ENCODE results near the gene NUMB.
"Not testable (repeated sequence)": the region's sequence is repeated elsewhere in the genome, so short reads cannot be mapped to it uniquely, and the experiment has no call there.

NUMB gene

DNA sequence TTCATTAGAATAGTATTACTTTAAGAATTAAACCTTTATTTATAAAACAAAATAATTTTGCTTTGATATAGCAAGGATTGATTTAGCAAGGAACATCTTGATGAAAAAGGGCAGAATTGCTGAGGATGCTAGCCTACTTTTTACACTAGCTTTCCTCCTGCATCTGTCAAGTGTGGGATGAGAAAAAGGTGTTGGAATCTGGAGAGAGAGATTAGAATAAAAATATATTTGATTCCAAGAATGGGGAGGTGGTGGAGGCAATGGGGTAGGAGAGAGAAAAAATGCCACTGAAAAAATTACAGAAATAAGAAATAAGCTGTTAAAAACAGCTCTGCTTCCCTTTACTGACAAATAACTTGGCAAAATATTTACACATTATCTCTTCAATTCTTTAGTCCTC is 98.9 kb downstream of the NUMB start:
- DNase-seq (ENCODE audit: low read depth), result no peak

GRCh38 chr14:73358187-73358586 is 100.2 kb downstream of the NUMB start:
- no peak for DNase-seq (ENCODE audit: low read depth)

DNA sequence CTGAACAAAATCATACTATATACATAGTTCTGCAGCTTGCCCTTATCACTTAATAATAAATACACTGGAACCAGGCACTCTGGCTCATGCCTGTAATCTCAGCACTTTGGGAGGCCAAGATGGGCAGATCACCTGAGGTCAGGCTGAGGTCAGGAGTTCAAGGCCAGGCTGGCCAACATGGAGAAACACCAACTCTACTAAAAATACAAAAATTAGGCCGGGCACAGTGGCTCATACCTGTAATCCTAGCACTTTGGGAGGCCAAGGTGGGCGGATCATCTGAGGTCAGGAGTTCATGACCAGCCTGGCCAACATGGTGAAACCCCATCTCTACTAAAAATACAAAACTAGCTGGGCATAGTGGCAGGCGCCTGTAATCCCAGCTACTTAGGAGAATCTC is 109.3 kb downstream of the NUMB start:
- not testable (repeated sequence) for DNase-seq (ENCODE audit: low read depth)

DNA sequence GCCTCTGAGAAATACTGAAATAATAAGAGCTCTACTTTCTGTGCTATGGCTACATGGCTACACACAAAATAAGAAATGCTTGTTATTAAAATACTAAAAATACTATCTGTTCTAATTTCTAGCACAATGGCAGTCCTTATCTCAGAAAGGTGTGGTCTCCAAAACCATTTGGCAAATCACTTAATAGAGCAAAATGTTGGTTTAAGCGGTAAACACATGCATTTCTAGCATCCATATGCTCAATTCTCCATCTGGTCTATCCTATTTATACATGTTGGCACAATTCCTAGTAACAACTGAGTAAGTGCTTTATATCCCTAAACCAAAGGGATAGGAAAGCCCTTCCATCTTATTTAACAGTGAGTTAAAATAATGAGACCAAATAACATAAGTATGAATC is 114.0 kb downstream of the NUMB start:
- DNase-seq (ENCODE audit: low read depth), result no peak

GRCh38 chr14:73342670-73343069 is 115.7 kb downstream of the NUMB start:
- no peak for DNase-seq (ENCODE audit: low read depth)

GRCh38 chr14:73339846-73340595 is 118.3 kb downstream of the NUMB start:
- DNase-seq (ENCODE audit: low read depth), result no peak

- DNase-seq (ENCODE audit: low read depth), result no peak
Measured at GRCh38 chr14:73339206-73339605, 119.1 kb downstream of the NUMB start.

DNA sequence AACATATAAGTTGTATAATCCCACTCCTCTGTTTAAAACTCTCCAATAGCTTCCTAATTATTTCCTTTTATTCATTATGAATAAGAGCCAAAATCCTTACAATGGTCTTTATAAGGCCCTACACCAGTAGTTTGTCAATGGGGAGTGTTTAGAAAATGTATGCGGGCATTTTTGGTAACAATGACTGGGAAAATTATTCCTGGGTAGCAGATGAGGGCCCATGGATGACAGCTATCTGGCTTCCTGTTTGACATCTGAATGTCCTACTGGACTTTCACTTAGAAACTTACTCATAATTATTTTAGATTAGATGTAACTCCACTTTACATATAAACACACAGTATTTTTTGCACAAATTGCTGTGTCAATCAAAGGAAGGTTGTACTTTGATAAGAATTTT is 119.8 kb downstream of the NUMB start:
- DNase-seq (ENCODE audit: low read depth), result no peak

DNA sequence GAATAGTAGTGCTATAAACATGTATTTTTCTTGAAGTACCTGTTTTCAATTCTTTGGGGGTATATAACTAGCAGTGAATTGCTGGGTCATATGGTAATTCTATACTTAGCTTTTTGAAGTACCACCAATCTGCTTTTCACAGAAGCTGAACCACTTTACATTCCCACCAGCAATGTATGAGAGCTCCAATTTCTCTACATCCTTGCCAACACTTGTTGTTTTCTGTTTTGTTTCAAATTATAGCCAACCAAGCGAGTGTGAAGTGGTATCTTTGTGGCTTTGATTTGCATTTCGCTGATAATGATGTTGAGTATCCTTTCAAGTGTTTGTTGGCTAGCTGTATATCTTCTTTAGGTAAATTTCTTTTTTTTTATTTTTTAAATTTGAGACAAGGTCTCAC is 125.3 kb downstream of the NUMB start:
- DNase-seq (ENCODE audit: low read depth), result no peak

GRCh38 chr14:73325630-73326299 is 132.6 kb downstream of the NUMB start:
- DNase-seq (ENCODE audit: low read depth), result no peak

- DNase-seq (ENCODE audit: low read depth), result no peak
Measured at GRCh38 chr14:73325063-73325462, 133.3 kb downstream of the NUMB start.

DNA sequence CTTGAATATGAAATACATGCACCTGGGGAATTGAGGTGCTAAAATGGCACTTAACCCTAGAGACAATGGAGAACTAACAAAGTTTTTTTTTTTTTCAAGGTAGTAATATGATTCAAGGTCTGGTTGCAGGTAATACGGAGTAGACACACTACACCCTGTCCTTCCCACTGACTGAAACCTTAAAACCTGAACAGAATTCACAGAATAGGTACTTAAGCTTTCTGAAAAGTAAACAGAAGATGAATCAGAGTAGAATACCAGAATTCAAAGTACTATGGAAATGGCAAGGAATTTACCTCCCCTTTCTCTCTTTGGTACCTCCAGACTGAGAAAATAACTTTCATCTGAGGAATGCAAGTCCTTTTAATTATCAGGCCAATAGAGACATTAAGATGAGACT is 133.8 kb downstream of the NUMB start:
- no peak for DNase-seq (ENCODE audit: low read depth)

- no peak for DNase-seq (ENCODE audit: low read depth)
Measured at GRCh38 chr14:73323896-73324399, 134.4 kb downstream of the NUMB start.

- no peak for DNase-seq (ENCODE audit: low read depth)
Measured at GRCh38 chr14:73313151-73313550, 145.2 kb downstream of the NUMB start.

DNA sequence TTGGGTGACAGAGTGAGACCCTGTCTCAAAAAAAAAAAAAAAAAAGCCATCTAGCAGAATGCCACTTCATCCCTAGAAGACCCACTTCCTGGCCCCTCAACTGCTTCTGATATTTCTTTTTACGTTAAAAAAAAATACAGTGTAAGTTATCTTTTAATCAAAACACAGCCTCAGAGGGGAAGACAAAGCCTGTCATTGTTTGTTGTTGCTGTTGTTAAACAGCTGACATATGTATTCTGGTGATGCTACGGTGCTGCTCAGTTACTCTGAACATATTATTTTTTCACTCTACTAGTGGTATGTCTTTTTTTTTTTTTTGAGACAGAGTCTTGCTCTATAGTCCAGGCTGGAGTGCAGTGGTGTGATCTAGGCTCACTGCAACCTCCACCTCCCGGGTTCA is 145.7 kb downstream of the NUMB start:
- DNase-seq (ENCODE audit: low read depth), result no peak

DNA sequence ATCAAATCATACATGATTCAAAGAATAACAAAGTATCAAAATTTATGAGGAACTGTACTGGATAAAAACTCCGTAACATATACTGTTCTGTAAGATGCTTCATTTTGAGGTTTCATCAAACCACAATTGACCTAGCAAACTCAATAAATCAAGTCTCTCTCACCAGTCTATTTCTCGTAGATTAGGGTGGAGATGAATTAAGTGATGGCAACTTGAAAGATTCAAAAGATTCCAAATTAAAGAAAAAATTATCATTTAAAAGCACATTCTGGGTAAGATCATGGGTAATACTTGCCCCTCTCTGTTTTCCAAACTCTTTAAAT is 146.7 kb downstream of the NUMB start:
- no peak for DNase-seq (ENCODE audit: low read depth)

GRCh38 chr14:73309207-73309606 is 149.1 kb downstream of the NUMB start:
- DNase-seq (ENCODE audit: low read depth), result not testable (repeated sequence)

DNA sequence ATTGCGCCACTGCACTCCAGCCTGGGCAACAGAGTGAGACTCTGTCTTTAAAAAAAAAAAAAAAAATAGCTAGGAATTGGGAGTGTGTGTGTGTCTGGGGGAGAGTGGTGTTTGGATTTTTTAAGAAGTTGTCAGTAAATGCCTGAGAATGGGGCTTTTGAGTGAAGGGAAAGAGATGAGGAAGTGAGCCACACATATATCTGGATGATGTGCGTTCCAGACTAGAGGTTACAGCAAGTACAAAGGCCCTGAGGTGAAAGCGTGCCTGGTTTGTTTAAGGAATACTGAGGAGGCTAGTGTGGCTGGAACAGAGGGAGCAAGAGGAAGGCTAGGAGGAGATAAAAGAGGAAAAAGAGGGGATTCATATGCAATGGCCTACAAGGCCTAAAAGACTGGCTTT is 151.1 kb downstream of the NUMB start:
- no peak for DNase-seq (ENCODE audit: low read depth)

DNA sequence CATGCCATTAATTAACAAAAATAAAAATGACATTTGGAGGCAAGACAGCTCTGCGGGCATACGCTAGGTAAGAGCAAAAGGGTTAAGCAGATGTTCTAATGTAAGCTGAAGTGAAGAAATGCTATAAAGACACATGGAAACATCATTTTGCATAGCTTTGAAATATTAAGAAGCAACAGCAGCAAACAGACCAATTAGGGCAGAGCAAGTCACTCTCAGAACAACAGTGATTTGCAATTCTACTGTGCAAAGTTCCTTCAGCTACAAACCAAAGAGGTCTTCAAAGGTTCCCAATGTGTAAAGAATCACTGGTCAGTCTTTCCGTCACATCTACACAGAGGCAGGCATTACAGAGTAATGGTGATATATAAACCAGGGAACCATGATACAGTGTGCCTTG is 152.8 kb downstream of the NUMB start:
- DNase-seq (ENCODE audit: low read depth), result no peak

DNA sequence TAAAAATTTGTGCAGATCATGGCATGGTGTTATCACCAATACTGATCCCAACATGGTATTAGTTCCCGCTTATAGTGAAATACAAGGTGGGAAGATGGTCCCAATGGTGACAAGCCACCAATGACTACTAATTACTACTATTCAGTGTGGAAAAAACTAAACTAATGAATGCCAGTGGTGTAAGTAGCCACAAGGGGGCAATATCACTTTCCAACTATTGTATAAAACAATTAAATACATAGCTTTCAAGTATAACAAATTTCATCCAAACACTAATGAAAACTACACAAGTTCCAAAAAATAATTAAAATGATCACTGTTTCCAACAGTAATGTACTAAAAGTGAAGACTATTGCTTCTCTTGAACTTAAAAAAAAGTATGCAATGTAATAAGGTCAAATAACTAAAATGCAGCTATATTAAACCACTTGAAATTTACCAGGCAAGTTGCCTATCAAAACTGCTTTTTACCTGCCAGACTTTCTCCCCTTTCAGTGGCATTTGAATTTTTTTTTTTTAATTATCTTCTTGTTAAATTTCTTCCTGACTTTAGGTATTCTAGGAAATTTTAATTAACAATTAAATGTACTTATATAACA is 163.0 kb downstream of the NUMB start:
- DNase-seq (ENCODE audit: low read depth), result no peak

GRCh38 chr14:73293782-73294781 is 164.3 kb downstream of the NUMB start:
- DNase-seq (ENCODE audit: low read depth), result no peak

- DNase-seq (ENCODE audit: low read depth), result no peak
Measured at GRCh38 chr14:73290279-73290678, 168.1 kb downstream of the NUMB start.
